Colonic mucosa (tissue), 4 donors: ENCODE measurements around the gene TPCN1. TPM values are rescaled to one million over a fixed set of nuclear protein-coding genes. Genes with fewer than 3 reads are reported as not detected.

Experiments
- DNase-seq: peaks from one replicate; pipeline ENCODE4 v3.0.0-alpha.2; 2020
- H3K27ac ChIP-seq: fragments of 200-600 bp; one replicate; pipeline ENCODE4 v1.8.0; 2021
- H3K27me3 ChIP-seq: fragments of 200-600 bp; one replicate; pipeline ENCODE4 v1.8.0; 2021
- H3K36me3 ChIP-seq: fragments of 200-600 bp; one replicate; pipeline ENCODE4 v1.8.0; 2021
- H3K4me1 ChIP-seq: fragments of 200-600 bp; one replicate; pipeline ENCODE4 v1.8.0; 2021; ENCODE audit warnings: mild to moderate bottlenecking
- H3K4me3 ChIP-seq: fragments of 200-600 bp; one replicate; pipeline ENCODE4 v1.8.0; 2021
- H3K9ac ChIP-seq, 2 donors: one replicate each; pipeline ENCODE4 v1.7.0; 2013; ENCODE audit warnings: control low read depth in 2 of 2, low read depth in 2 of 2, low read length in 2 of 2
- H3K9me3 ChIP-seq: fragments of 200-600 bp; one replicate; pipeline ENCODE4 v1.8.0; 2021
- intact Hi-C: fragments of 100-400 bp; cut with DNase I; formaldehyde crosslinking; loops from one replicate; pipeline ENCODE4 v1.14.1; 2022
- total RNA-seq, 2 donors: library from RNA; stranded (reverse); fragmentation: NEBNext Ultra II Directional in 1 of 2; extraction: Animal tissue kit (Norgen Biotek cat#: 25700) in 1 of 2; gene quantifications; one replicate each; pipeline ENCODE4 v1.2.1, GENCODE V29; 2021
- TF ChIP-seq, protein P1 (sequence below): fragments of 200-600 bp; IDR thresholded peaks from one replicate; pipeline ENCODE4 v1.8.0; 2022; ENCODE audit warnings: antibody characterized with exemption, mild to moderate bottlenecking
- donor health status: healthy.
- donor health status: DM: no; HTN: no; CAD: no.
- donor health status: DM: no; HTN: no; CAD: no.

Gene TPCN1
- total RNA-seq, 2 donors from 2014 or later: 55.5 to 85.6 TPM

- peak overlapping the region in 1 of 2 donors; percentile 1 for H3K9ac ChIP-seq
- H3K36me3 ChIP-seq: peaks cover 5% of the 10 kb centered on the region
- peak overlapping the region; percentile 36 for H3K27ac ChIP-seq
- no peak overlapping the region for H3K4me3 ChIP-seq
- DNase-seq: no peak
- H3K27me3 ChIP-seq: no peaks in the 10 kb centered on the region
- H3K9me3 ChIP-seq: no peaks in the 10 kb centered on the region
- peaks cover 12% of the 10 kb centered on the region for H3K4me1 ChIP-seq
- TF ChIP-seq, protein P1, sequence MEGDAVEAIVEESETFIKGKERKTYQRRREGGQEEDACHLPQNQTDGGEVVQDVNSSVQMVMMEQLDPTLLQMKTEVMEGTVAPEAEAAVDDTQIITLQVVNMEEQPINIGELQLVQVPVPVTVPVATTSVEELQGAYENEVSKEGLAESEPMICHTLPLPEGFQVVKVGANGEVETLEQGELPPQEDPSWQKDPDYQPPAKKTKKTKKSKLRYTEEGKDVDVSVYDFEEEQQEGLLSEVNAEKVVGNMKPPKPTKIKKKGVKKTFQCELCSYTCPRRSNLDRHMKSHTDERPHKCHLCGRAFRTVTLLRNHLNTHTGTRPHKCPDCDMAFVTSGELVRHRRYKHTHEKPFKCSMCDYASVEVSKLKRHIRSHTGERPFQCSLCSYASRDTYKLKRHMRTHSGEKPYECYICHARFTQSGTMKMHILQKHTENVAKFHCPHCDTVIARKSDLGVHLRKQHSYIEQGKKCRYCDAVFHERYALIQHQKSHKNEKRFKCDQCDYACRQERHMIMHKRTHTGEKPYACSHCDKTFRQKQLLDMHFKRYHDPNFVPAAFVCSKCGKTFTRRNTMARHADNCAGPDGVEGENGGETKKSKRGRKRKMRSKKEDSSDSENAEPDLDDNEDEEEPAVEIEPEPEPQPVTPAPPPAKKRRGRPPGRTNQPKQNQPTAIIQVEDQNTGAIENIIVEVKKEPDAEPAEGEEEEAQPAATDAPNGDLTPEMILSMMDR: no peak
- intact Hi-C loops: no loop called here
These were observed 11.0 kb downstream of the TPCN1 start for GRCh38 chr12:113232089-113232839.

DNA sequence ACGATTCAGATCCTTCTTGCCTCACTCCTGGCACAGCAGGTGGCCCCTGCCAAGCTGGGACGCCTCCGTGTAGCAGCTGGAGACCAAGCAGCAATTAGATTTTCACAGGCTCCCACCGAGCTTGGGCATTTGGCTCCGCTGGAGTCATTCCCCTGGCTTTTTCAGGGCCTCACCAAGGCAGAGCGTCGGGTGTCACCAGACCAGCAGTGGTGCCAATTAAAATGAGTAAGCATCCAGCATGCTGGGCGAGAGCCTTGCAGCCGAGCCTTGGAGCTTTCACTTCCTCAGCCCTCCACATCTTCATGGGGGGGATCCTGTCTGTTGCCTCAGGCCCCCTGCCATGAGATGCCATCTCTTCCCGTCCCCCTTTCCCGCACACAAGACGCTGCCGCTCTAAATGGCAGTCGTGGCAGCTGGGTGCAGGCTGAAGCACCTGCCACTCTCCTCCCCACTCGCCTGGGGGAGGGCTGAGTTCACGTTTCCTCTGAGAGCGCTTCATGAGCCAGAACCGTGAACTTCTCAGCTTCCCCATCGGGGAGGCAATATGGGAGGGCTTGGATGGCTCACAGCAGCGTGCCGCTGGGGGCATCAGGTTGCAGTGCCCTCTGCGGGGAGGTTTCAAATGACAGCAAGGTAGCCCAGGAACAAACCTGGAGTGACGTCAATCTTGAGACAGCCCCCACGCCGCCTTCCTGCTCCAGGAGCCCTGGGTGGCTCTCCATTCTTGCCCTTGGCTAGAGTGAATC lies 11.7 kb downstream of the TPCN1 start:
- Histone ChIP-seq H3K36me3 (peaks cover 5% of the 10 kb centered on the region), H3K27me3 (no peaks in the 10 kb centered on the region), H3K4me1 (peaks cover 14% of the 10 kb centered on the region), H3K4me3 (no peak overlapping the region), H3K9me3 (no peaks in the 10 kb centered on the region), H3K27ac (peak overlapping the region; percentile 36), H3K9ac (peak overlapping the region in 1 of 2 donors; percentile 1)
- TF ChIP-seq, protein P1: no peak
- DNase-seq: no peak
- intact Hi-C loops: no loop called here

DNA sequence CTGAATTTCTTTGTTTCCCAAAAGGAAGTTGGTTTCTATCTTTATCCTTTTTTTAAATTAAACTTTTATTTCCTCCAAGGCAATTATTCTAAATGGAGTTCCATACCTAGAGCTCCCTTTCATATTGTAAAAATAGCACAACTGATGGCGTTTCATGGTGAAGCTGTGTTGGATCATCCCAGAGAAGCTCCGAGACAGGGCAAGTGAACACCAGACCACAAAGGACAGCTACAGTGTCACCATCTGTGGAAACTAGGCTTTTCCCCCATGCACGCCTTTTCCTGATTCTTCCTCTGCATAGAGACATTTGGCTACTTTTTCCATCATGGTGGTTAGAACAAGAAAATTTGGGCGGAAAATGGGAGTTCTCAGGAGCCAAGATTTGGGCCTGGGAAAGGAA lies 12.7 kb downstream of the TPCN1 start:
- peaks cover 5% of the 10 kb centered on the region for H3K36me3 ChIP-seq
- H3K4me1 ChIP-seq: peaks cover 22% of the 10 kb centered on the region

GRCh38 chr12:113234483-113234882 lies 13.2 kb downstream of the TPCN1 start:
- no peak overlapping the region for H3K27ac ChIP-seq
- H3K9me3 ChIP-seq: no peaks in the 10 kb centered on the region
- no peaks in the 10 kb centered on the region for H3K27me3 ChIP-seq
- DNase-seq: no peak
- intact Hi-C loops: no loop called here
- H3K36me3 ChIP-seq: peaks cover 5% of the 10 kb centered on the region
- H3K4me1 ChIP-seq: peaks cover 19% of the 10 kb centered on the region
- TF ChIP-seq, protein P1: no peak
- peak overlapping the region in 1 of 2 donors; percentile 6 for H3K9ac ChIP-seq
- H3K4me3 ChIP-seq: no peak overlapping the region

More for the DNA sequence above, 12.7 kb downstream of the TPCN1 start:
- no peak overlapping the region for H3K4me3 ChIP-seq
- peak overlapping the region in 1 of 2 donors; percentile 6 for H3K9ac ChIP-seq
- H3K27me3 ChIP-seq: no peaks in the 10 kb centered on the region
- intact Hi-C loops: no loop called here
- H3K9me3 ChIP-seq: no peaks in the 10 kb centered on the region
- no peak overlapping the region for H3K27ac ChIP-seq
- no peak for DNase-seq
- TF ChIP-seq, protein P1: no peak

GRCh38 chr12:113235976-113236375 lies 14.7 kb downstream of the TPCN1 start:
- Histone ChIP-seq H3K27ac (peak overlapping the region; percentile 92), H3K4me1 (peaks cover 27% of the 10 kb centered on the region), H3K36me3 (peaks cover 5% of the 10 kb centered on the region), H3K9ac (peak overlapping the region in 1 of 2 donors; percentile 52), H3K9me3 (no peaks in the 10 kb centered on the region), H3K27me3 (no peaks in the 10 kb centered on the region), H3K4me3 (no peak overlapping the region)
- no peak for DNase-seq
- intact Hi-C loops: no loop called here
- TF ChIP-seq, protein P1: no peak
